CD4-positive, alpha-beta T cell treated with Interleukin-2 at 100 ng/mL for 4 hours (primary cell): ENCODE data around the gene VPS33A.
A peak's percentile ranks its signal among the peaks of the same experiment; 100 is the strongest.
"Not testable (repeated sequence)": the region's sequence is repeated elsewhere in the genome, so short reads cannot be mapped to it uniquely, and the experiment has no call there.

Experiments used
- DNase-seq: peaks from one replicate; pipeline ENCODE4 v3.0.0-alpha.2; 2020; ENCODE audit warnings: low spot score

The VPS33A gene

DNA sequence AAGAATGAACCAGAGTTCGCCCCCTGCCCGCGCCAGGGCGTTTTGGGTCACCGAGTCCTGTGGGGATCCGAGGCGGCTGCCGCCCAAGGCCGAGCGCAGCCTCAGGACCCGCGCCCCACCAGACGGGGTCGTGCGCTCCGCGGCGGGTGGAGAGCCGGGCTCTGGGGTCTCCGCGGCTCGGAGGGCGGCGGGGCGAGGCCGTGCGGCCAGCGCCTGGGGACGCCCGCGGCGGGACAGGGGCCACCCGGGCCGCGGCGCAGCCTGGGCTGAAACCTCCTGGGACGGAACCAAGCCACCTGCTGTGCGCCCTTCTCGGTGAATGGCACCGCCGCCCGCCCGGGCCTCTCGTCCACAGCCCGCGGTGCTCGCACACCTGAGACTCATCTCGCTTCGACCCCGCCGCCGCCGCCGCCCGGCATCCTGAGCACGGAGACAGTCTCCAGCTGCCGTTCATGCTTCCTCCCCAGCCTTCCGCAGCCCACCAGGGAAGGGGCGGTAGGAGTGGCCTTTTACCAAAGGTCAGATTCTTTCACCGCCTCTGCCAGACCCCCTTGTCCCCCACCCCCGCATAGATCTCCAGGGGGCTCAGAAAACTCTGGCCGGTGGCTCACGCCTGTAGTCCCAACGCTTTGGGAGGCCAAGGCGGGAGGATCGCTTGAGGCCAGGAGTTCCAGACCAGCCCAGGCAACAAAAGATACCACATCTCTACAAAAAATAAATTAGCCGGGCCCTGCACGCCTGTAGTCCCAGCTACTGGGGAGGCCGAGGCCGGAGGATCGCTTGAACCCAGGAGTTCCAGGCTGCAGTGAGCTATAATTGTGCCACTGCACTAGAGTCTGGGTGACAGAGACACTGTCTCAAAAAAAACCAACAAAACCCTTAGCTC lies 61.9 kb downstream of the VPS33A start:
- DNase-seq = peak; percentile 12

DNA sequence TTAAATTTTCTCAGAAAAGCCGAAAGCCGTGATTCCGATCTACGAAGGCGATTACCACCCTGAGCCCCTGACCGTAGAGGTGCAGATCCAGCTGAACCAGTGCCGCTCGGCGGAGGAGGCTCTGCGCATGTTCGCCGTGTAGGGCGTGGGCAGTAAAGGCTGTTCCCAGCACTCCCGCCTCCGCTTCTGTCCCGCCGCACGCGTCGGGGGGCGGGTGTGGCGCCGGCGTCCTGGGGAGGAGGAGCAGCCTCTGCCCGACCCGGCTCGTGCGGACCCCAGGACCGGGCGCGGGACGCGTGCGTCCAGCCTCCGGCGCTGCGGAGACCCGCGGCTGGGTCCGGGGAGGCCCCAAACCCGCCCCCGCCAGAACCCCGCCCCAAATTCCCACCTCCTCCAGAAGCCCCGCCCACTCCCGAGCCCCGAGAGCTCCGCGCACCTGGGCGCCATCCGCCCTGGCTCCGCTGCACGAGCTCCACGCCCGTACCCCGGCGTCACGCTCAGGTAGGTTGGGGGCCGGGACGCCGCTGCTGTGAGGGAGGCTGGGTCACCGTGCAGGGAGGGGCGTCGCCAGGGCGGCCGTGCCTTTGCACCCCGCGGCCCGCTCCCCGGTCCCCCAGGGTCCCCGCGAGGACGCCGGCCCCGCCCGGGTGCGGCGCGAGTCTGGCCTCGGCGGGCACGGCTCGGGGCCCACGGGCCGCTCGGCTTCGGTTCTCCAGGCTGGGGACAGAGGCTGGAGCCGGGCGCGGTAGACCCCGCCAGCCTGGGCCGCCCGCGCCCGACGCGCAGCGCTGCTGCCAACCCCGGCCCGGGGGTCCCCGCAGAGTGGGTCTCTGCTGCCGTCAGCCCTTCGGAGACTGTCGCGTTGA lies 62.8 kb downstream of the VPS33A start, which contains the start of gene B3GNT4:
B3GNT4 (plus strand) TSS at position 409 of the 866 bp plus-strand sequence. CDS start 910 bp downstream, outside the sequence.
- peak; percentile 68 for DNase-seq

DNA sequence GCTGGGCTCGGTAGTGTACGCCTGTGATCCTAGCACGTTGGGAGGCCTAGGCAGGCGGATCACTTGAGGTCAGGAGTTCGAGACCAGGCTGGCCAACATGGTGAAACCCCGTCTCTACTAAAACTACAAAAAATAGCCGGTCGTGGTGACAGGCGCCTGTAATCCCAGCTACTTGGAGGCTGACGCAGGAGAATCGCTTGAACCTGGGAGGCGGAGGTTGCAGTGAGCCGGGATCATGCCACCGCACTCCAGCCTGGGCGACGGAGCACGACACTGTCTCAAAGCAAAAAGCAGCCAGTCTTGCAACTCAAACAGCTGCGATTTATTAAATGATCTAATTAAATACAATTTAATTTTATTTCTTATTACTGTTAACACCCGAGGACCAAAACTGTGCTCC lies 63.5 kb downstream of the VPS33A start:
- not testable (repeated sequence) for DNase-seq

DNA sequence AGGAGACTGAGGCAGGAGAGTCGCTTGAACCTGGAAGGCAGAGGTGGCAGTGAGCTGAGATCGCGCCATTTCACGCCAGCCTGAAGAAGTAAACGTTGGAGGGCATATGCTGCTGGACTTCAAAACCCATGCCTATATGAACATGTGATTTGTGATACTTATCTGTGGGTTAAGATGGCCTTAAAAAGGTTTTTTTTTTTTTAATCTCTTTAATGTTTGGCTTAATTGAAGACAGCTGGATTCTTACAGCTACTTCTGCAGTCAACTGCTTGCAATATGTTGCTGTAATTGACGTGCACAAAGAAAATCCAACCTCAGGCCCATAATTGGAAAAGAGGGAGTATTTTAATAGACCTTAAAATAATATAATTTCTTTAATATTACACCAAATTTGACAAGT lies 64.3 kb downstream of the VPS33A start:
- no peak for DNase-seq

DNA sequence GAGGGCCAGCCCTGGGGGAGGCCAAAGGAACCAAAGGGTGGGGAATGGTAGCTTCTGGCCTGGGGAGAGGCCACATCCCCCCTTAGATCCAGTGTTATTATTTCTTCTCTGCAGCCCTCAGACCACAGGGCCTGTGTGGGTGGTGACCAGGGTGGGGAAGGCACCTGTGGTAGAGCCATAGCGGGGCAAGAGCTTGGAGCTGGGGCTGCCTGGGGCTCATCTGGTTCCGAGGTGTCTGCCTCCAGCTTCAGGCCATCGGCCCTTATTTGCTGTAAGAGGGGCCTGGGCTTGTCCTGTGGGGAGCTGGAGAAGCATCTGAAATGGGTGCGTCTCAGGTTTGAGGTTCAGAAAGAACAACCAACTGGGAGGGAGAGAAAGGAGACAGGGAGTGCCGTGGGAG lies 64.9 kb downstream of the VPS33A start:
- DNase-seq = no peak

DNA sequence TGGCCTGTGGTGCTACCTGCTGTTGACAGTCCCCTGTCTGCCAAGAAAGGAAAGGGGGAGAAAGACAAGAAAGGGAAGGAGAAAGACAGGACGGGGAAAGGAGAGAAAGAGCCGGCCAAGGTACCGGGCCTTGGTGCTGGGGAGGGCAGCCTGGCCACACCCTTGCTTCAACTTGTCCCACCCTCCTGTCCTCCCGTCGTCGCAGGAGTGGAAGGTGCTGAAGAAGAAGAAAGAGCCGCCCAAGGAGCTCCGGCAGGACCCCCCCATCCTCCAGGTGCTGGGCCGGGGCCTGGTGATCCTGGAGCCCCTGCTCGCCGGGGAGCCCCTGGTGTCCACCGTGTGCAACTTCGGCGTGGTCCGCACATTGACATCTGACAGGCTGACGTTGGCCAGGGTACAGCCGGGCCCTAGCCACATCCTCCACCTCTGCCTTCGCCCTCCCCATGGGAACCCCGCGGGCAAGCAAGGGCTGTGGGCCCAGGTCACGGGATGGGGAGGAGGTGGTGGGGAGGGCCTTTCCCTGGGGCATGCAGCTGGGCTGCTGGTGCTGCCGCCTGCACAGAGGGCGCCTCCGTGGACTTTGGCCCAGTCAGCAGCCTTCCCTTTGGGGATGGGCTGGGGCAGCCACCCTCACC lies 65.6 kb downstream of the VPS33A start:
- DNase-seq = no peak

DNA sequence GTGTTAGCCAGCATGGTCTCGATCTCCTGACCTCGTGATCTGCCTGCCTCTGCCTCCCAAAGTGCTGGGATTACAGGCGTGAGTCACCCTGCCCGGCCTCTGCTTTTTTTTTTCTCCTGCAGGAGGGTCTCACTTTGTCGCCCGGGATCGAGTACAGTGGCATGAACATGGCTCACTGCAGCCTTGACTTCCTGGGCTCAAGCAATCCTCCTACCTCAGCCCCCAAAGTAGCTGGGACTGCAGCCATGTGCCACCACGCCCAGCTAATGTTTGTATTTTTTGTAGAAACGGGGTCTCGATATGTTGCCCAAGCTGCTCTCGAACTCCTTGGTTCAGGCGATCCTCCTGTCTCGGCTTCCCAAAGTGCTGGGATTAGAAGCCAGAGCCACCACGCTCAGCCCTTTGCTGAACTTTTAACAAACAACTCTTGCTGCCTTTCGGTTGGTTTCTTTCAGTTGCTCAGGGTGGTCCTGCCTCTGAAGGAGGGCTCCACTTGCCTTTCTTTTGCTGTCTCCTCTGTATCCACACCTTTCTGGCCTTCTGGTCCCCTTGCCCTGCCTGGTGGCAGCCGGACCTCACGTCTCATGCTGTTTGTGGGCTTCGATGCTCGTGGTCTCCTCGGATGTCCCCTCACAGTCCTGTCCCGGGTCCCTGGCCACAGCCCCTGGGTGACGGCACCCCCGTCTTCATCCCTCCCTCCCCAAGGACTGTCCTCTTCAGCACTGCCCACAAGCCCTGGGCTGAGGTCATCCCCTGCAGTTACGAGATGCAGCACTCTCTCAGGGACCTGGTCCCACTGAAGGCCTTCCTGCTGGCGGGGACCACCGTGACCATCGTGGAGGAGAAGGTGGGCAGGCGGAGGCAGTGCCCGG lies 66.6 kb downstream of the VPS33A start:
- no peak for DNase-seq

DNA sequence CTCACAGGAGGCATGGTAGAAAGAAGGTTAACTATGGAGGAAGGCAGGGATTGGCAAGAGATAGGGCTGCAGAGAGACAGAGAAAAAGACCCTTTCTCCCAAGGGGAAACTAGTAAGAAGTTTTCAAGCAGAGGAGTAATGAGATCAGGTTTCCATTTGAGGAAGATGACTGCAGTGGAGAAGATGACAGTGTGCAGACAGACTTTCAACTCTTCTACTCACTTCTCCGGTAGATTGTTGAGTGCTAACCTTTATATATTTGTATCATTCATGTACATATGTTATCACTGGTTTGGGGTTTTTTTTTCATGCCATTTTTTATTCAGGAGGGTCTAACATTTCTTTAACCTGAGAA lies 68.7 kb downstream of the VPS33A start:
- DNase-seq = no peak

DNA sequence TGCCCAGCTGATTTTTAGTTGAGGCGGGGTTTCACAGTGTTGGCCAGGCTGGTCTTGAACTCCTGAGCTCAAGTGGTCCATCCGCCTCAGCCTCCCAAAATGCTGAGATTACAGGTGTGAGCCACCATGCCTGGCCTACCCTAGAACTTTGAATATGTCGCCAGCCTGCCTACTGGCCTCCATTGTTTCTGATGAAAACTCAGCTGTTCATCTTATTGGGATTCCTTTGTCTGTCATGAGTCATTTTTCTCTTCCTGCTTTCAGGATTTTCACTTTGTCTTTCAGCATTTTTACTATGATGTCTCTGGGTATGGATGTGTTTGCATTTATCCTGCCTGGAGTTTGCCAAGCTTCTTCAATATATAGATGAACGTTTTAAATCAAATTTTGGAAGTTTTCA lies 70.9 kb downstream of the VPS33A start:
- no peak for DNase-seq

DNA sequence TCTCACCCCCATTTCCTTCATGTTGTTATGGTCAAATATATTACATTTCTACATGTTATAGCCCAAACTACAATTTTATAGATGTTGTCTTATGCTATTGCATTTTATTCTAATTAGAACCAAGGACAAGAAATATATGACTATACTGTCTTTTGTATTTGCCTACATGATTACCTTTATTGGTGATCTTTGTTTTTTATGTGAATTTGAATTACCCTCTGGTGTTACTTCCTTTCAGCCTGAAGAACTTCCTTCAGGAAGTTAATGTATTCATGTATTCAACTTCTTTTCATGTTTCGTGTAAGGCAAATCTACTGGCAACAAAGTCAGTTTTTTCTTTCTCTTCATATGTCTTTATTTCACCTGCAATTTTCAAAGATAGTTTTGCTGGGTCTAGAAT lies 71.5 kb downstream of the VPS33A start:
- no peak for DNase-seq

DNA sequence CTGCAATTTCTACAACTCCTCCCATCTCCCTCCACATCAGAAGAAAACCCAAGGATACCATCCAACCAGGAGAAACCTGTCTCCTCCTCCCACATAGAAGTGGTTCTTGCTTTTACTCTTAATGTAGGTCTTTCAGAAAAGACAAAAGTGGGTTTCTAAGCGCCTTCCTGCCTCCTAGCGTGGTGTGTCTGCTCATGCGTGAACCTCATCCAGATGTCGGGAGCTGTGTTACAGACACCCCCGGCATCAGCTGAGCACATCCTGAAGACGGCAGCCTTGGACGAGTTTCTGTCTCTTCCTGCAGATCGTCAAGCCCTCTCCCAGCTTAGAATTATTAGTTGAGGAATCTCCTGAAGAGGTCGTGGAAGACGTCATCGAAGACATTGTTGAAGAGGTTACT lies 73.9 kb downstream of the VPS33A start:
- no peak for DNase-seq

DNA sequence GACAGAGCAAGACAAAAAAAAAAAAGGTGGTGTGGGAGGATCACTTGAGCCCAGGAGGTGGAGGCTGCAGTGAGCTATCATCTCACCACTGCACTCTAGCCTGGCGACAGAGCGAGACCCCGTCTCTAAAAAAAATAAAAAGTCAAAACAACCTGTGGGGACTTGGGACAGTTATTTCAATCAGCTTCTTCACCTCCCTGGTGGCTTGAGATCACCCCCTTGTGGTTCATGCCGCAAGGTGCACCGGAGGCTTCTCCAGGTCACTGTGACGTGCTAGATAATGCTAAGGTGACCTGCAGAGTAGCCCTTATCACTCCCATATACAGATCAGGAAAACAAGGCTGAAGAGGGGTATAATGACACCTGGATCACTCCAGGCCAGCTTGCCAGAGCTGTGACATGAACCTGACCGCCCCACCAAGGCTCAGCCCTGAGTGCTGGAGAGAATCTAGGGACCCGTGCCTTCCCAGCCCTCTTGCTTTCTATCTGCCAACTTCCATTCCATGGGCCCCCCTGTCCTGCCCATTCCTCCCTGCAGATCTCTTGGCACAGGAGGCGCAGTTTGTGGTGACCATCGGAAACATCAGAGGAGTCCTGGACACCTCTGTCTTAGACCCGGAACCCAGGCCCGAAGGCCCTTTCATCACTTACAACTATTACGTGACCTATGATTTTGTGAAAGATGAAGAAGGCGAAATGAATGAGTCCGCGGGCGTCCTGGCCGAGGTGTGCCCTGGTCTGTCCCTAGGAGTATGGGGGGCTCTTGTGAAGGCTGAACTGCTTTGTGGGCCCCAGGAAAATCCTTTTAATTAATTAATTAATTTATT lies 75.2 kb downstream of the VPS33A start:
- DNase-seq = peak; percentile 68

DNA sequence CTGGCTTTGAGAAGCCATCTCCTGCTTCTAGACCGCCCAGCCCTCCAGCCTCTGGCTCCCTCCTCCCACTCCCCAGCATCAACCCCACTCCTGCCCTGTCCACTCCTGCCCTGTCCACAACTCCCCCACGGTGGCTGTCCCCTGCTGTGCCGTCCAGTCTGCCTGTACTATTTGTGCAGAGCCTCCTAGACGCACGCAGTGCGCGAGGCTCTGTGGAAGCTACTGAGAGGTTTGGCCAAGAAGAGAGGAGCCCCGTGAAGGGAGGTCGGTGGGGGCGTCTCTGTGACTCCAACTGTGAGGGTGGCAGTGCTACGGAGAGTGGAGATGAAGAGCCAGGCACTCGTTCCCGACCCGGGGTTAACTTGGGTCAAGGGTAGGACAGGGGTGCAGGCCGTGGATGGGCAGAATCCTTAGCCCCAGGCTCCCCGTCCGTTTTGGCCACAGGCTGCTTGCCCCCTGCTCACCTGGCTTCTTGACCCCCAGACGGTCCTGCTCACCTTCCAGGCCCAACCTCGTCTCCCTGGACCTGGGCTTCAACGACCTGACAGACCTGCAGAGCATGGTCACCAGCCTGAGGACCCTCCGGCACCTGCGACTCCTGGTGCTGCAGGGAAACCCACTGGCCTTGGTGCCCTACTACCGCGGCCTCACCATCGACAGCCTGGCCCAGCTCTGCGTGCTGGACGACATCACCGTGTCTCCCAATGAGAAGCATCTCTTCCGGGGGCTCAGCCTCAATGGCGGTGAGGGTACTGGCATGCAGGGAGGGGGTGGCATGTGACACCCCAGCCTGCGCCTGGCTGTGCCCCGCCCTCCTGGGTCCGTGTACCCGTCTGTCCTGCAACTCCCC lies 76.4 kb downstream of the VPS33A start:
- DNase-seq = no peak

DNA sequence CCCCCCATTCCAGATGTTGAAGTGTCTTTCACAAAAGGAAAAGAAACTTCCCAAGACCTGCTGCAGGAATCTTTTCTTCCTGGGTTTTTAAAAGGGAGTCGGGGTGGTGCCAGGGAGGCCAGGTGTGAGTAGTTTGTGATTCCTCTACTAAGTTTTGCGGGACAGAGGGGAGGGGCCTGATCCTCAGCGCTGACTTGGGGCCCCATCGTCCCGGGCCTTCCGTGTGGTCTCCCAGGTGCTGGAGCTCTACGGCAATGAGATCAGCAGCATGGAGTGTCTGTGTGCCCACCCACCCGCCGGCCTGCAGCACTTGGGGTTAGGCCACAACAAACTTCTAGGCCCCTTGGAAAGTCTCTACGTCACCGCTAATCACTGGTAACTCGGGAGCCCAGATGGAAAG lies 78.8 kb downstream of the VPS33A start:
- DNase-seq = no peak

DNA sequence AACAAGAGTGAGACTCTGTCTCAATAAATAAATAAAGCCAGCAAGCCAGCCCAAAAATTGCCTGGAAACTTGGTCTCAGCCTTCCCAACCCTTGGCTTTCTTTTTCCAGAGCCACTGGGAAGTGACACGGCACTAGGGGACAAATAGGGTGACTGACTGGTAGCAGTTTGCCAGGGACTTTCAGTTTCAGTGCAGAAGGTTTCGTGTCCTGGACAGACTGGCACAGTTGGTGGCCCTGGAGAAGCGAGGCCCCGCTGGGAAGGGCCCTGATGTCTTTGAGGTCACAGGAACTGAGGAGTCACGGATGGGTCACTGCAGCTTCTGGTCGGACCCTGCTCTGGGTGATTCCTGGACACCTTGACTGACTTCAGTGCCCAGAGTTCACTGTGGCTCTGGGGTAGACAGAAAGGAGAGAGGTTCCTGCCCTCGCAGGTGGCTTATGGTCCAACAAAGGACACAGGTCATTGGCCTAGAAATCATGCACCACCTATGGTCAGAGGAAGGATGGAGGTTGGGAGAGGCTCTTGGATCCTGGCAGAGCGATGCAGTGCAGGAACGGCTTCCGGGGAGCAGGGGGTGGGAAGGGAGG lies 80.7 kb downstream of the VPS33A start:
- DNase-seq = no peak

DNA sequence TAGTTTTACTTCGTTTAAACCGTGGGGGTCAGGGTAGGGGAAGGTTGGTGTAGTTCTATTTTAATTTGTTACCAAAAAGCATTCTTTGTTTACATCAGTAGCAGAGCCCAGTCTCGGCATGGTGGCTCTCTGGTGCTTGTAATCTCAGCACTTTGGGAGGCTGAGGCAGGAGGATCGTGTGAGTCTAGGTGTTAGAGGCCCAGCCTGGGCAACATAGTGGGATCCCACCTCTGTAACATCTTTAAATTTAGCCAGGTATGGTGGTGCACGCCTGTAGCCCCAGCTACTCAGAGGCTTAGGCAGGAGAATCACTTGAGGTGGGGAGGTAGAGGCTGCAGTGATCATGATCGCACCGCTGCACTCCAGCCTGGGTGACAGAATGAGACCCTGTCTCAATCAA lies 81.2 kb downstream of the VPS33A start:
- DNase-seq = no peak

DNA sequence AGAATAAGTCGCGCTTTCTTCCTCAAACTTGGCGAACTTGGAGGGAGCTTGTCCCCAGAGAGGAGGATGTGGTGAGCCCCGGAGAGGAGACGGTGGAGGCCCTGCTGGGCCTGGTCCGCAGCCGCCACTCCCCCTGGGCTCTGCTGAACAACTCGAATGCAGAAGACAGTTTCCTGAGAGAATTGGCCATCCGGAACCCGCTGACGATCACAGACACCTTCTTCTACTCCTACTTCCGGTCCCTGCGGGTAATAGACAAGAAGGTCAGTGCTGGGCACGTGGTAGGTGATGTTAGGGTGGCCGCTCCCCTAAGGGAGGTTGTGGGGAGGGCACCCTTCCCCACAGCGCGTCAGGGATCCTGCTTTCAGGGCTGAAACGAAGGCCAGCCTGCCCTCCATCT lies 81.8 kb downstream of the VPS33A start:
- no peak for DNase-seq

DNA sequence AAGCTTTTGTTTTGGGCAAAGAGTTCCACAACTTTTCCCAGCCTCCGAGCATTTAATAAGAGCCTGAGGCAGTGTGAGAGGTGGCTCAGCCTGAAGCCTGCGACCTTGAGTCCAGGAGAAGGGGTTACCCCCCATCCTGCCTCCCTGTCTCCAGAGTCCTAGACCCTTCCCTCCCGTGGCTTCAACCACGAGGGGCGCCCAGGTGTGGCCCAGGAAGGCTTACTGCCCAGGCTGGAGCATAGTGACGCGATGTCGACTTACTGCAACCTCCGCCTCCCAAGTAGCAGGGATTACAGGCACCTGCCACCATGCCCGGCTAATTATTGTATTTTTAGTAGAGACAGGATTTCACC lies 82.7 kb downstream of the VPS33A start:
- DNase-seq = no peak

DNA sequence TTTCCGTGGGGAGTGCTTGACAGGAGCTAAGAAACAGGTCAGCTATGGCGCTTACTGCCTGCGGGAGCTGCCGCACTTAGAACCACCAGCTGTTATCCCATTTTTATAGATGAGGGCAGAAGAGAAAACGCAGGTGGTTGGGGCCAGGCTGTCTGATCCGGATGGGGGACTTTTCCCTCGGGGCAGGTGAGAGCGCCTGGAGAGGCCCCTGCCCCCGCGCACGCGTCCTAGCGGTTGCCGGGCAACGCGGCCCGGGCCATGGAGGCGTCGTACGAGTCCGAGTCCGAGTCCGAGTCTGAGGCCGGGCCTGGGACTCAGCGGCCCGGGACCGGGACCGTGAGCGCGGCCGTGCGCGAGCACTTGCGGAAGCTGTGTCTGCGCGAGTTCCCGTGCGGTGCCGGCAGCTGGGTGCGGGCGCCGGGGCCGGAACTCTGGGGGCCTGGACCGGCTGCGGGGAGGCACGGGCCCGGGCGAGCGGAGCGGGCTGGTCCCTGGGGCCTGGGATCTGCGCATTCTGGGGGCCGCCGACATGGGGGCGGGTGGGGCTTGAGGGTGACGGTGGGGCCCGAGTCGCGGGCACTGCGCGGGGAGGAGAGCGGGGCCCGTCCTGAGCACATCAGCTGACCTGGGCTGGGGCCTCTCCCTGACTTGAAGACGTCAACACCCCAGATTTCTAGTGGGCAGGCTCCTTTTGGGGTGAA lies 83.3 kb downstream of the VPS33A start, which contains the start of gene LRRC43:
LRRC43 (plus strand) TSS at position 237 of the 701 bp plus-strand sequence; CDS start at position 259, 22 bp downstream.
- peak; percentile 11 for DNase-seq
